GM12878 (cell line): ENCODE measurements around the gene GABPB2. TPM values are rescaled to one million over a fixed set of nuclear protein-coding genes. Genes with fewer than 3 reads are reported as not detected.

ENCODE experiments used
- ATAC-seq: fragments of 200-7000 bp; cut with Tn5 transposase; 3 replicates; pipeline ENCODE4 v1.9.1; 2020; ENCODE audit warnings: mild to moderate bottlenecking, moderate library complexity
- BruUV-seq: library from RNA; stranded (reverse); fragments of 400-500 nt; replicated peaks from 2 replicates; lab custom pipeline; 2021; lab: Mats Ljungman, UMichigan
- CTCF ChIA-PET: fragments of 300-600 bp; sonication (Branson Sonifier 250); formaldehyde crosslinking; extraction: SDS; loops from one replicate; lab custom pipeline; 2021; ENCODE audit warnings: inconsistent platforms; lab: Yijun Ruan, JAX
- POLR2A ChIA-PET: fragments of 350-600 bp; formaldehyde crosslinking; extraction: SDS; loops from one replicate; lab custom pipeline; 2021; ENCODE audit warnings: inconsistent platforms; lab: Charles Lee
- RAD21 ChIA-PET: fragments of 300-600 bp; sonication (Branson Sonifier 250); formaldehyde crosslinking; loops from one replicate; lab custom pipeline; 2023; ENCODE audit warnings: antibody characterized with exemption; ENCODE audit not compliant: unreplicated experiment; lab: Charles Lee
- SMC1A ChIA-PET: fragments of 300-600 bp; sonication (Branson Sonifier 250); formaldehyde crosslinking; loops from one replicate; lab custom pipeline; 2023; ENCODE audit not compliant: unreplicated experiment, uncharacterized antibody; lab: Charles Lee
- DNase-seq: peaks from one replicate; pipeline ENCODE4 v3.0.0-alpha.2; 2011; ENCODE audit warnings: low read depth, low spot score
- FAIRE-seq: peaks from 3 replicates; lab custom pipeline; 2011; peaks lifted over from hg19 to GRCh38; lab: Jason Lieb, UNC
- H2AFZ ChIP-seq: 2 replicates; pipeline ENCODE4 v1.6.0; 2011; ENCODE audit warnings: low read depth, low read length, control low read depth; ENCODE audit not compliant: control insufficient read depth
- H3K27ac ChIP-seq: 2 replicates; pipeline ENCODE4 v1.5.1; 2011; ENCODE audit warnings: control low read depth; ENCODE audit not compliant: control insufficient read depth, insufficient read depth
- H3K27me3 ChIP-seq, 2 experiments: replicated peaks in 1 of 2; 2 replicates each; pipeline versions ENCODE4 v1.6.0 to v1.6.1; 2011; ENCODE audit warnings: low read length in 1 of 2; ENCODE audit not compliant: control insufficient read depth in 2 of 2, insufficient read depth in 2 of 2
- H3K36me3 ChIP-seq, 2 experiments: 2 replicates each; pipeline ENCODE4 v1.5.1; 2011; ENCODE audit warnings: low read length in 1 of 2; ENCODE audit not compliant: control insufficient read depth in 2 of 2, insufficient read depth in 2 of 2
- H3K4me1 ChIP-seq: 2 replicates; pipeline ENCODE4 v1.6.1; 2011; ENCODE audit warnings: mild to moderate bottlenecking, low read length, moderate library complexity, mixed read lengths; ENCODE audit not compliant: control insufficient read depth, insufficient read depth
- H3K4me2 ChIP-seq: 2 replicates; pipeline ENCODE4 v1.6.0; 2011; ENCODE audit warnings: control low read depth; ENCODE audit not compliant: control insufficient read depth, insufficient read depth
- H3K4me3 ChIP-seq: fragments of 200-600 bp; sonication (generic); 2 replicates; pipeline ENCODE4 v1.5.1; 2016
- H3K79me2 ChIP-seq: 2 replicates; pipeline ENCODE4 v1.6.0; 2011; ENCODE audit warnings: low read length; ENCODE audit not compliant: control insufficient read depth, insufficient read depth
- H3K9ac ChIP-seq: 2 replicates; pipeline ENCODE4 v1.8.0; 2011; ENCODE audit warnings: low read length, control low read depth, mixed read lengths; ENCODE audit not compliant: control insufficient read depth, insufficient read depth
- H3K9me3 ChIP-seq: replicated peaks from 3 replicates; pipeline ENCODE4 v1.5.1; 2011; ENCODE audit warnings: mild to moderate bottlenecking, low read length; ENCODE audit not compliant: control insufficient read depth, insufficient read depth
- H4K20me1 ChIP-seq: 2 replicates; pipeline ENCODE4 v1.6.0; 2011; ENCODE audit not compliant: control insufficient read depth, insufficient read depth
- FOS ChIP-seq: IDR thresholded peaks from 3 replicates; pipeline ENCODE4 v1.6.1; 2011; ENCODE audit warnings: borderline replicate concordance; ENCODE audit not compliant: insufficient read length; ENCODE audit errors: extremely low read depth
- IKZF1 ChIP-seq: fragments of 450-650 bp; conservative IDR thresholded peaks from 2 replicates; pipeline ENCODE4 v1.6.1; 2017; ENCODE audit warnings: antibody characterized with exemption, mild to moderate bottlenecking
- IRF4 ChIP-seq: IDR thresholded peaks from 2 replicates; pipeline ENCODE4 v1.6.1; 2011; ENCODE audit warnings: low read depth, low read length
- NFIC ChIP-seq: IDR thresholded peaks from 2 replicates; pipeline ENCODE4 v1.6.1; 2012; ENCODE audit warnings: low read depth, mild to moderate bottlenecking, inconsistent platforms, low read length, moderate library complexity
- NRF1 ChIP-seq: conservative IDR thresholded peaks from 2 replicates; pipeline ENCODE4 v1.6.1; 2011; ENCODE audit warnings: mild to moderate bottlenecking, low read depth, low read length, improper control_type of control experiment
- PAX8 ChIP-seq: fragments of 450-650 bp; IDR thresholded peaks from 2 replicates; pipeline ENCODE4 v1.6.1; 2017; ENCODE audit warnings: mild to moderate bottlenecking, moderate library complexity
- POLR2AphosphoS2 ChIP-seq: IDR thresholded peaks from 2 replicates; pipeline ENCODE4 v1.6.1; 2011; ENCODE audit warnings: low read depth, mild to moderate bottlenecking, low read length, improper control_type of control experiment, moderate library complexity
- RFX5 ChIP-seq: IDR thresholded peaks from 2 replicates; pipeline ENCODE4 v1.6.1; 2011; ENCODE audit warnings: low read depth, low read length, improper control_type of control experiment
- RUNX3 ChIP-seq: IDR thresholded peaks from 2 replicates; pipeline ENCODE4 v1.6.1; 2012; ENCODE audit warnings: low read length, inconsistent platforms
- SRF ChIP-seq, 2 experiments: IDR thresholded peaks; 2 replicates each; pipeline ENCODE4 v1.6.1; 2011; ENCODE audit warnings: low read depth in 2 of 2, low read length in 2 of 2, mild to moderate bottlenecking in 1 of 2, moderate library complexity in 1 of 2
- YBX1 ChIP-seq: fragments of 450-650 bp; IDR thresholded peaks from 2 replicates; pipeline ENCODE4 v1.6.1; 2016; ENCODE audit warnings: antibody characterized with exemption
- ZBTB33 ChIP-seq: fragments of 450-650 bp; IDR thresholded peaks from 2 replicates; pipeline ENCODE4 v1.6.1; 2017; ENCODE audit warnings: mild to moderate bottlenecking
- WGBS: methylation state at CpG from one replicate; pipeline ENCODE4 v1.1.6; 2016; ENCODE audit warnings: low lambda C conversion rate; ENCODE audit not compliant: insufficient replicate concordance, insufficient coverage; ENCODE audit errors: missing lambda C conversion rate; 5-methylcytosine and 5-hydroxymethylcytosine counted together
- in situ Hi-C: fragments of 300-500 bp; cut with MboI; formaldehyde crosslinking; loops from 9 replicates; pipeline ENCODE4 v1.14.3; 2018; ENCODE audit warnings: mixed read lengths
- intact Hi-C: fragments of 100-400 bp; cut with micrococcal nuclease; formaldehyde crosslinking; loops from one replicate; pipeline ENCODE4 v1.14.2; 2022; ENCODE audit not compliant: unreplicated experiment
- polyA plus RNA-seq, 11 experiments: library from polyadenylated mRNA; depleted of rRNA in 4 of 11; unstranded in 6 of 11; stranded (reverse) in 5 of 11; fragments of >200 nt; fragmentation: Nextera tagmentation in 4 of 11; fragmentation: Illumina TruSeq in 1 of 11; extraction: Ambion mirVana in 4 of 11; extraction: Trizol in 1 of 11; gene quantifications; 1 replicate in 1 of 11; 2 replicates in 10 of 11; pipeline versions ENCODE4 v1.2.1 to v1.2.3, GENCODE V29; 2011 to 2016; ENCODE audit warnings: inconsistent platforms in 2 of 11, missing spikeins in 2 of 11, low read depth in 1 of 11
- total RNA-seq, 4 experiments: library from RNA; depleted of rRNA in 3 of 4; stranded (reverse); fragments of >200 nt in 3 of 4; fragmentation: Illumina TruSeq in 1 of 4; extraction: Trizol in 1 of 4; gene quantifications; 2 replicates each; pipeline versions ENCODE4 v1.2.1 to v1.2.3, GENCODE V29; 2013 to 2021

GABPB2 gene
- total and polyA plus RNA-seq, 10 of the 15 experiments (the other 5 are each of a cell fraction or from before 2014, with no cell fraction given), result 2.3 to 10.5 (median 6.9) TPM

- FAIRE-seq (no peak), DNase-seq (no peak), ATAC-seq (no peak)
- no TSS peak for BruUV-seq
- Histone ChIP-seq H4K20me1 (no peaks in the 10 kb centered on the region), H3K9ac (no peak overlapping the region), H3K36me3 (no peaks in the 10 kb centered on the region), H3K9me3 (no peaks in the 10 kb centered on the region), H3K79me2 (no peaks in the 10 kb centered on the region), H3K4me3 (no peak overlapping the region), H3K27ac (no peak overlapping the region), H3K27me3 (no peaks in the 10 kb centered on the region), H3K4me1 (peaks cover 8% of the 10 kb centered on the region; the same call in 1 of the 2 replicates), H2AFZ (no peak overlapping the region), H3K4me2 (no peak overlapping the region)
- ChIA-PET SMC1A (interaction anchor here (0.7 to 1.1 kb wide), 2 partner anchors 9 to 20 kb away, joined by 3 read pairs; no protein-coding TSS in a partner anchor), RAD21 (interaction anchor here (1.1 kb wide), 1 partner anchor 32 kb away, joined by 3 read pairs; no protein-coding TSS in a partner anchor), CTCF (interaction anchor here (1.5 to 2.6 kb wide), 3 partner anchors 20 to 35 kb away, joined by 4 to 15 read pairs (median 7); no protein-coding TSS in a partner anchor), POLR2A (no interaction called here)
- in situ Hi-C loops (no loop called here), intact Hi-C loops (no loop called here)
- WGBS, result 75% methylated on average over 7 of the region's 7 CpGs
- no peak for TF ChIP-seq NFIC
- TF ChIP-seq NRF1, result no peak
- no peak for TF ChIP-seq IKZF1
- no peak for TF ChIP-seq IRF4
- no peak for TF ChIP-seq YBX1
Observed at GRCh38 chr1:151134991-151135390, 64.4 kb downstream of the GABPB2 start.

GRCh38 chr1:151135433-151136385 is 65.1 kb downstream of the GABPB2 start:
- Histone ChIP-seq H3K36me3 (no peaks in the 10 kb centered on the region), H3K9me3 (no peaks in the 10 kb centered on the region), H4K20me1 (no peaks in the 10 kb centered on the region), H3K4me1 (peaks cover 8% of the 10 kb centered on the region; the same call in 1 of the 2 replicates), H3K27me3 (no peaks in the 10 kb centered on the region), H3K27ac (no peak overlapping the region), H3K9ac (no peak overlapping the region), H2AFZ (no peak overlapping the region), H3K4me2 (no peak overlapping the region), H3K4me3 (no peak overlapping the region), H3K79me2 (no peaks in the 10 kb centered on the region)
- DNase-seq (no peak), ATAC-seq (peak; percentile 22), FAIRE-seq (no peak)
- POLR2A ChIA-PET, result no interaction called here
- SMC1A ChIA-PET, result no interaction called here
- RAD21 ChIA-PET, result interaction anchor here (1.1 to 1.2 kb wide), 2 partner anchors 21 to 32 kb away, joined by 3 to 5 read pairs; partner anchors contain the start of gene TNFAIP8L2
- in situ Hi-C loops (no loop called here), intact Hi-C loops (no loop called here)
- WGBS, result 51% methylated on average over 12 of the region's 12 CpGs
- CTCF ChIA-PET, result interaction anchor here (1.5 to 2.6 kb wide), 3 partner anchors 19 to 36 kb away, joined by 4 to 15 read pairs (median 7); no protein-coding TSS in a partner anchor
- BruUV-seq, result no TSS peak
- TF ChIP-seq RUNX3 (peak; percentile 76), FOS (no peak), PAX8 (no peak), ZBTB33 (no peak), POLR2AphosphoS2 (no peak), SRF (IDR thresholded peaks at IDR 0.05; ENCODE audit: low read depth in 2 of 2, low read length in 2 of 2) (no peak), RFX5 (no peak)
